GM19372 (cell line): ENCODE data around the gene CNTF.

ENCODE experiments used
- ATAC-seq: cut with Tn5 transposase; IDR thresholded peaks from one replicate; pipeline ENCODE4 v1.9.1; 2021; ENCODE audit warnings: mild to moderate bottlenecking, low read depth, moderate library complexity; ENCODE audit not compliant: unreplicated experiment

The CNTF gene

GRCh38 chr11:58600510-58600909 is 22.0 kb upstream of the CNTF start:
- ATAC-seq: no peak

DNA sequence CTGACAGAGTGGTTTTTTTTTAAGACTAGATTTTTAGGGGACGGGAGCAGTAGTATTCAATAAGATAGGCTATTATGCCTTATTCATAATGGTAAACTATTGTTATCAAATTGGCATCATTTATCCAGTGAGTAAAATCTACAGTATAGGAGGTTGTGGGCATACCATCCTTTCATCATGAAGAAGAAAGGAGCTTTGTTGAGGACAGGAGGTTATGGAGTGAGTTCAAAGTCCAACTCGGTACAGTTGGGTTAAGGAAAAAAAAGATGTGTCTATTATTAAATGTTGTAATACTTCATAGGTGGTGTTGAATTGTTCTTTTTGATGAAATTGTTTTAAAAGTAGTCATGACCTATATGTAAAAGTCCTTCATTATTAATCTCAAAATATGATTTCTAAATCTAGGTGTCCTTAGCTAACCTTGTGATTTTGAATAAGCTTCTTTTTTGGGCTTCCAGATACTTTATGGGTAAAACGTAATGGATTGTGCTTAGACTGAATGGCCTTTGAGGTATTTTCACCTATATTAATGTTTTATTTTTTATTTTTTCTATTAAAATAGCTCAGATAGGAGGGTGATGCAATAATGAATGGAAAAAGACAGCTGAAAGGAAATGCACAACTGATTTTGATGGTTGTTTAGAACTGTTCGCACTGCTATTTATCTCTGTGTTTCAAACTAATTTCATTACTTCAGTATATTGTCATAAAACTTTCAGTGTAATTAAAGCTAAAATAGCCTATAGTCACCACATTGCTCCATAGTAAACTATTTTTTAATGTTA is 15.3 kb upstream of the CNTF start:
- ATAC-seq: no peak

- no peak for ATAC-seq
Observed at GRCh38 chr11:58608331-58608730, 14.1 kb upstream of the CNTF start.

DNA sequence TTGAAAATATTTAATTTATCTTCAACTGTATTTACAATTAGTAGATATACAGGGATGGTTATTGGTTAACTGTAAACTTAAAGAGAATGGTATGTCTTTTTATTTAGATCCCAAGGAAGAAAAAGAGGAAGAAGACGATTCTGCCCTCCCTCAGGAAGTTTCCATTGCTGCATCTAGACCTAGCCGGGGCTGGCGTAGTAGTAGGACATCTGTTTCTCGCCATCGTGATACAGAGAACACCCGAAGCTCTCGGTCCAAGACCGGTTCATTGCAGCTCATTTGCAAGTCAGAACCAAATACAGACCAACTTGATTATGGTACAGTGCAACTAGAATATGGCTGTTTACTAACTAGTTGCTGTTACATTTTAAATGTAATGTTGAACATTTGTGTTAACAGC is 12.7 kb upstream of the CNTF start:
- no peak for ATAC-seq

DNA sequence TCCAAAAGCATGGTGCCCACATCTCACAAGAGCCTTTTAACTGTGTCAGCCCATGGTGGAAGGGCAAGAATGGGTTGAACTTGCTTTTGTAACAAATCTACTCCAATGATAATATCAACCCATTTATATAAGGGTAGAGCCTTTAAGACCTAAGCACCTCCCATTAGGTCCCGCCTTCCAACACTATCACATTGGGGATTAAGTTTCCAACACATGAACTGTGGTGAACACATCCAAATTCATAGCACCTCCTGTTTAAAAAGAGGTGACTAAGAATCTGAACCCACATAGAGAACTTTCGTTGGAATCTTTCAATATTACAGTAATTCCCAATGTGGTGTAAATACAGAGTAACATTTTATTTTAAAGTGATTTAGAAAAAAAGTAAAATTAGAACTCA is 9.2 kb upstream of the CNTF start:
- ATAC-seq: no peak

DNA sequence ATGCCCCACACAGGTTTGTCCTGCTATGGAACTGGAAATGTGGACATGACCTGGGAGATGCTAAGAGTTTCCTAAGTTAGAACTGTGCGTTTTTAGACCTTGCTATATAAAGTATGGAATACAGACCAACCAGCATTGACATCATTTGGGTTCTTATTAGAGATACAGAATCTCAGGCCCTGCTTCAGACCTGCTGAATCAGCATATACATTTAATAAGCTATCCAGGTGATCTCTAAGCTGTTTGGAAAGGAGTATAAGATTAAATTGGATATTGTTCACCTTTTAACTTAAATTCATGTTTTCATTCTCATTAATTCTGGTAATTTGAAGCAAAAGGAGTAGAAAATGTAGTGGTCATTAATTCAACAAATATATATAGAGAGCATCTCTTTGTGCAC is 6.9 kb upstream of the CNTF start:
- no peak for ATAC-seq

DNA sequence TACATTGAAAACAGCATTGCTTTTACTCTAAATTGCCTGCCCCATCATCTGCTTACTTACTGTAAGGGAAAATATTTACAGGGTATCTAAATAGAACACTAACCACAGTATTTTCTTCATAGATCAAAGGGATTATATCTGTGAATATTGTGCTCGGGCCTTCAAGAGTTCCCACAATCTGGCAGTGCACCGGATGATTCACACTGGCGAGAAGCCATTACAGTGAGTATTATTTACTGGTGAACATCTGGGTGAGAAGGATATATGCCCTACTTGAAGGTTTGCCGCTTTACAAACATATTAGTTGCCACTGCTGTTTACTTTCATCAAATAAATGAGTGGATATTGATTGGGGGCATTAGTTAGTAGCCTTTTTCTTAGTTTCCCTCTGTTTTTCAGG is 5.9 kb upstream of the CNTF start:
- ATAC-seq: no peak

DNA sequence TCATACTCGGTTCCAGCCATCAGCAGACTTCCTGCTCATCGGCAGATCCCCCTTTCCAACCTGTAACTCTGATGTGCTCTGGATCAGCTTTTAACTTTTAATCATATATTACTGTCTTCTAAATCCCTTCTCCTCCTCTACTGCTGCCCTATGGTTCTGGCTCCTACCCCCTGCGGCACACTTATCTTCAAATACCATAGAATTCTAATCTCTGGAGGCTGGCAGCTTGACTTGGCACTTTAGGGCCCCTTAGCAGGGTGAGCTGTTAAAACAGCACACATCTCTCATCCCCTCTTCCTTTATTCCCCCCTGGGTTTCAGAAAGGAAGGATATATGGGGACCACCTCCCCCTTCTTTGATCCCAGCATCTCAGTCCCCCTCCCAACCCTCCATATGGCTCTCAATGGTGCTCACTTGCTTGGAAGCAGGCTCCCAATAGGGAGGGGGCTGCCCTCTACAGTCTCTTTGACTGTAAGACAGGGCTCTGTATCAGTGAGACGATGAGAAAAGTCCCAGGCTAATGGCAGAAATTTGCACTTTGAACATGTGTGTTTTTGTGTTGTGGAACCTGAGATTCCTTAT is 4.4 kb upstream of the CNTF start:
- no peak for ATAC-seq

- no peak for ATAC-seq
Observed at GRCh38 chr11:58621586-58622262, 741 bp upstream of the CNTF start.

DNA sequence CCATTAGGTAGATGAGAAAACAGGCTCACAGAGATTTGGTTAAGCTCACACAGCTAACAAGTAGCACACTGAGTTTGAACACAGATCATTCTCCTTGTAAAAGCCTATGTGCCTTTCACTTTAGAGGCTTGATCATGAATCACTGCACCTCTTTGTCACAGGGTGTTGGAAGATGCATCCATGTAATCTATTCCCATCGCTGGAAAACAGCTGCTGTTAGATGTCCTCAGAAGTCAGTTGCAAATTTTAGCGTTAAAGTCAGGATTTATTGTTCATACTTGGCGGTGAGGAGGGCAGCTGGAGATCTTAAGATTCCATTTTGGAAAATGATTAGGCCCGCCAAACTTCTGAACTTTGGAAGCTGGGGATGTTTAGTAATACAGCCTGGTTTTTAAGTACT is 2.6 kb downstream of the CNTF start:
- ATAC-seq: no peak

- ATAC-seq: no peak
Observed at GRCh38 chr11:58625826-58626460, 3.5 kb downstream of the CNTF start.

DNA sequence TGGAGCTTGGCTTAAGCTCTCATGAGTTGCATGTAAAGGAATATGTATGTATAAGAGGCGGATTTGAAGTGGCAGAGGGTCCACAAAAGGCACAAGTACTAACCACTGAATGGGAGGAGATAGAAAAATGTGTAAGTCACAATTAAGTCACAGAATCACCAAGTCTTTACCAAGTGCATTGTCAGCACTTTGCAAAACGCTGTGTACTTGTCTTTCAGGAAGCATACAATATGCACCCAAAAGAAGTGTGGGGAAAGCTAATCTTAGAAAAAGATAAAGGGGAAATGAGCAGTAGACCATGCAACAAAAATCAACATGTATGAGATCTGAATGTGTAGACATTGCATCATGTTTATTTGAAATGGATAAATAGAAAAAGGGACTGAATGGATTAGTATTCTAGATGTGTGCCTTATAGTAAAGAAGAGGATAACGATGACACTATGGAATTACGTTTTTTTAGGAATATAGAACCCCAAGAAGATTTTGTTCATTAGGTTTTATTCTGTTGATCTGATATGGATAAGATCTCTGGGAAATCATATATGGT is 4.5 kb downstream of the CNTF start:
- ATAC-seq: no peak

DNA sequence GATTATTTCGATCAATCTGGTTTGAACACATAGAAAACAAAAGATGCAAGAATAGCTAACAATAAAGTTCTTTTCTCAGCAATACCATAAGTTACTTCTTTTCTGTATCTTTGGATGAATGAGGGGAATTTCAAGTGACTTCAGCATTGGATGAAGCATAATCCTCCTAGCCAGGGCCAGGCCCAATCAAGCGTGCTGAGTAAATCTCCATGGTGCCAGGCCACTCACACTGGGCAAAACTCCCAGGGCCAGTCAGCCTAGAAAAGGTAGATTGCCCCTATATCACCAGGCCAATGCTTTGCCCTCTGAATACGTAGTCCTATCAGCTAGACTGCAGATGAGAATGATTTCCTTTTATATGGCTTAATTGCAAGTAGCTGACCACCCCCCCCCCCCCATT is 6.0 kb downstream of the CNTF start:
- no peak for ATAC-seq

- no peak for ATAC-seq
Observed at GRCh38 chr11:58629857-58630256, 7.4 kb downstream of the CNTF start.

GRCh38 chr11:58631378-58631777 is 8.9 kb downstream of the CNTF start:
- ATAC-seq: no peak

DNA sequence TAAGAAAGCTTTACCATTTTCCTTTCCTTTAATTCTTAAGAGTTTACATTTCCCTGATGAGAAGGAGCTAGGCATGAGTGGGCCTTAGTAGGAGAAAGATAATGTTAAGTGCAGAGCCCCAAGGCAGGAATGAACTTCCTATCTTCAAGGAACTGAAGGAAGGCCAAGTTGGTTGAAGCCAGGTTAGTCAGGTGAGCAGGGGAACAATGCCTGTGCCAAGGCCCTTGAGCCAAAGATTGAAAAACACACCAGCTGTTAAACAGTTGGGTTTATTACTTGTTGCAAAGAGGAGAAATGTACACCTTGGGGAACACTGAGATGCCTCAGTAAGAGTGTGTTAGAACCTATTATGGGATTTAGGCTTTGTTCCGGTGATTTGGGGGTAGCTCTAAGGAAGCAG is 10.0 kb downstream of the CNTF start:
- ATAC-seq: no peak

- ATAC-seq: no peak
Observed at GRCh38 chr11:58636587-58636986, 14.1 kb downstream of the CNTF start.

GRCh38 chr11:58637371-58637770 is 14.9 kb downstream of the CNTF start:
- no peak for ATAC-seq

GRCh38 chr11:58639103-58639502 is 16.6 kb downstream of the CNTF start:
- ATAC-seq: no peak

DNA sequence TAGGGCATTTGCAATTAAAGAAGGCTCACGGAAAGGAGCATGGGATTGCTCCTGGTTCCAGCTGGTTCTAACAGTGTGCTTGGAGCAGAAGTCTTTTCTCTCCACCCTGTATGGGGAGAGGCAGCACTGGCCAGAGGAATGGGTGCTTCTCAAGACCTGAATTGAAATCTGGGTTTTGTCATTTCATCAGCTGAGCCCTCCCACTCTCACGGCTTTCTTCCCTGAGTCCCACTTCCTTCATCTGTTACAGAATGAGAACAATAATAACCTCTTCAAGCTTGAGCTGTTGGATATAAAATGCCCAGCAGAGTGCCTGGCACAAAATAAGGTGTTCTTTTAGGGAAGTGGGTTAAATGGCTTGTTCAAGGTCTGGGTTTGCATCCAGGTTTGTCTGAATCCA is 17.2 kb downstream of the CNTF start:
- no peak for ATAC-seq

DNA sequence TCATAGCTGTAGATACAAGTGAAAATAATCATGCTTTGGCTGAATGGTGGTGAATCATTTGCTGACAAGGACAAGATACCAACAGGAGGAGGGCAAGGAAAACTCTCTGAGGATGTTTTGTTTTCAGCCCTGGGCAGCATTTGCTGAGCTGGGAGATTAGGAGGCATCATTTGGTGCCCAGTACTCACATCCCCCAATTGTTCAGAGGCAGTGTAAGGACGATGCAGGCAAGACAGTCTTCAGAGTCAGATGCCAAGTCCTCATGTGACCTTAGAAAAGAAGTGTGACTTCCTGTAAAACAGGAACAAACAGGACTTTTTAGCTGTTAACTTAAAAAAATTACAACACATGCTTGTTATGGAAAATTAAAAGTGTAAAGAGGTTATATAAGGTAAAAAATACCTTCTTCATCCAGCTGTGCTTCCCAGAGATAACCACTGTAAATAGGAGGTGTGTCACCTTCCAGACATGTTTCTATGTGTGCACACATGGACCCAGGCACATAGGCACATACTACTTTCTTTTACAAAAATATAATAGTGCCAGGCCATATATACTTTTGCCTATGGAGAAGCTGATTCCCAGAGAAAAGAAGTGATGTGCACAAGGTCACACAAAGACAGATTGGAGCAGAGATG is 18.0 kb downstream of the CNTF start:
- no peak for ATAC-seq
